HuH-7.5 (cell line): ENCODE data around the gene TNFAIP2.
"Not testable (repeated sequence)": the region's sequence is repeated elsewhere in the genome, so short reads cannot be mapped to it uniquely, and the experiment has no call there.

Experiments used
- DNase-seq: peaks from one replicate; pipeline ENCODE4 v3.0.0; 2011; ENCODE audit warnings: low spot score

Gene TNFAIP2

GRCh38 chr14:103107455-103107854 is 15.8 kb upstream of the TNFAIP2 start:
- no peak for DNase-seq

- no peak for DNase-seq
Observed at GRCh38 chr14:103107941-103108748, 15.1 kb upstream of the TNFAIP2 start.

GRCh38 chr14:103108749-103109207 is 14.5 kb upstream of the TNFAIP2 start:
- no peak for DNase-seq

- DNase-seq, result no peak
Observed at GRCh38 chr14:103109535-103110441, 13.5 kb upstream of the TNFAIP2 start.

DNA sequence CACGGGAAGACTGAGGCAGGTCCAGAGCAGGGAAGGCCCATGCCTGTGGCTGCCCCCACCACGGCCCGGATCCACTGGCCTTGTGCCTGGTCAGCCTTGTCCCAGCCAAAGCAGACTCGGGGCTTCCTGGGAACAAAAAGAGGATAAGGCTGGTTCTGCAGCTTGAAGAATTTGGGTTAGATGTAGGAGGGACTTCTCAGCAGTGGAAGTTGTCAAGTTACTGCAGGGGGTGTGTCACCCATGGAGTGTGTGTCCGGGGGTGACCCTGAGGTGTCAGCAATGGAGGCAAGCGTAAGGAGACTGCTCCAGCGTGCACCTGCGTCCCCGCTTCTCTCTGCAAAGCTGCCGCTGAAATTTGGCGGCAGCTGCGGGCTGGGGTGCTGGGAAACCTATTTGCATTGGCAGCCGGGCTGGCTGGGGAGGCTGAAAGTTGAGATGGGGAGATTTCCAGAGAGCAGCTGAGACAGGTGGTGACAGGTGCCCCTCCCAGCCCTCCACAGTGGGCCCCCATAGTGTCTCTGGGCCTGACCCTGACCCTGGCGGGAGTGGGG is 12.5 kb upstream of the TNFAIP2 start:
- DNase-seq, result no peak

DNA sequence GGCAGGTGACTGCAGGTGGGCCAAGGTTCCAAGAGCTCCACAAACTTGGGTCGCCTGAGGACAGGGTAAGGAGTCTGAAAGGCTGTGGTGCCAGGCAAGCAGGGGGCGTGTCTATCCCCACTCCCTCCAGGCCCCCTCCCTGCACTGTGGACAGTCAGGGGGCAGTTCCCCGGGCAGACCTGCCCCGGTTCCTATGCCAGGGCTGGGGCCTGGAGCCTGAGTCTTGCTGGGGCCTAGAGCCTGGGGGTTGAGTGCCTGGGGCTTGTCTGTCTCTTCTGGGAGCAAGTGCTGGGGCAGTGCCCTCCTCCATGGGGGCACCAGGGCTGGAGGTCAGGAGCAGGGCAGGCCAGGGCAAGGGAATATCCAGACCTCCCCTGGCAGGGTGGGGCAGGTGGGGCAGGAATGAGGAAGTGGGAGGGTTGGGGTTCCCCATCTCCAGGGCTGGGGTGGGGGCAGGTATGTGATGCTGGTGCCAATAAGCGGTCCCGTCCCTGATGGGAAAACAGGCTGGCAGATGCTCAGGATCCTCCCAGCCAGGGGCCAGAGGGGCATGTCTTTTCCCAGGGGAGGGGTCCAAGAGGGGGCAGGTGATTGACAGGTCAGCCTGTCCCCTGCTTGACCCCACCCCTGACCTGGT is 11.9 kb upstream of the TNFAIP2 start:
- no peak for DNase-seq

GRCh38 chr14:103112400-103113243 is 10.6 kb upstream of the TNFAIP2 start:
- no peak for DNase-seq

DNA sequence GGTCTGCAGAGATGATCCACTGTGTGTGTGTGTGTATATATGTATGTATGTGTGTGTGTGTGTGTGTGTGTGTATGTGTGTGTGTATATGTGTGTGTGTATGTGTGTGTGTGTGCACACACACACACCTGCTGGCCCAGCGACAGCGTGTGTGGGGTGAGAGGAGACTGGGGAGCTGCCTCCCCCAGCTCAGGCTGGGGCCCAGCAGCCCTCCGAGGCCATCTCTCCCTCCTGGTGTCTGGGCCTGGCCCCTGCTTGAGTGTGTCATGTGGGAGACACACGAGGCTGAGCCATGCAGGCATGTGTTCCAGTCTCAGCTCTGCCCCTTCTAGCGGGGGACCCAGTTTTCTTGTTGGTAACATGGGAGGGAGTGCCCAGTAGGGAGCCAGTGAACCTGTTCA is 10.0 kb upstream of the TNFAIP2 start:
- no peak for DNase-seq

DNA sequence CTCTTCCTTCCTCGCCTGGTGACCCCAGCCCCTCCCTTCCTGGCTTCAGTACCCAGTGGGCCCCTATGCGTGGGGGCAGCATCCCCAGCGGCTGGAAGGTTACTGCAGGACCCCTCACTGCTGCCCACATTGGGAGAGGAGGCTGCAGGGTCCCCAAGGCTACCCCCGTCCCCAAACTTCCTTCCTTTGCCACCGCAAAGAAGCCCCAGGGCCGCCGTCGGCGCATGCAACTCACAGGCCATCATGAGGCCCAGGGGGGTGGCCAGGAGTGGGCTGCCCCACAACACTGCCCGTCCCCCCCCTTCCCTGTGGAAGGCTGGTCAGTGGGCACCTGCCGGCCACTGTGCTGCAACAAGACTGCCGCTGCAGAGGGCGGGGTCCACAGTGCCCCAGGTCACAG is 9.5 kb upstream of the TNFAIP2 start:
- no peak for DNase-seq

- not testable (repeated sequence) for DNase-seq
Observed at GRCh38 chr14:103115086-103115679, 8.1 kb upstream of the TNFAIP2 start.

DNA sequence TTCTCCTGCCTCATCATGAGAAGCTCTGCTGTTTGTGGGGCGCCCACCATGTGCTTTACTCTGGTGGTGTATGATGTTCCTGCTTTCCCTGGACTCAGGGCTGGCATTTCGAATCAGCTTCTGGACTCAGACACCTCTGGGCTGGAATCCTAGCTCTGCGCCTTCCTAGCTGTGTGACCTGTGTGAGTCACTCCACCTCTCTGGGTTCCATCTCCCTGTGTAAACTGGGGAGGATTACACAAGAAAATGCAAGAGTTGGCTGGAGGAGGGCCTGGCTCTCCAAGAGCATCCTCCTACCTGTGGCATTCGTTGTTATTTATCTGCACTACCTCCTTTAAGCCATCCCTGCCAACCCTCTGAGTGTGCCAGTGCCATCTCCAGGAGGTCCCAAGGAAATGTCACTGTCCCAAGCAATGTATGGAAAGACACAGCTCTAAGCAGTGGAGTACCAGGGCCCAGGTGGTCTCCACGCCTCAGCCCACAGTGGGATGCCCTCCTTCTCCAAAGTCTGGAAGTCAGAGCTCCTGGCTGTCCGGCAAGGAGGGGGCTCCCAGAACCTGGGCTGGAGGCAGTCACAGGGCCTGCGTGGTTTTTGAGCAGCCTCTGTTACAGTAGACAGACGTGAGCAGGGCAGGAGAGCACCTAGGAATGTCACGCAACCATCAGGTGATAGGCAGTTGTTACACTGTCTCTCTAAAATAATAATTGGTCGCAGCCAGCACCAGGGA is 7.3 kb upstream of the TNFAIP2 start:
- DNase-seq, result no peak

GRCh38 chr14:103116636-103117035 is 6.6 kb upstream of the TNFAIP2 start:
- no peak for DNase-seq

DNA sequence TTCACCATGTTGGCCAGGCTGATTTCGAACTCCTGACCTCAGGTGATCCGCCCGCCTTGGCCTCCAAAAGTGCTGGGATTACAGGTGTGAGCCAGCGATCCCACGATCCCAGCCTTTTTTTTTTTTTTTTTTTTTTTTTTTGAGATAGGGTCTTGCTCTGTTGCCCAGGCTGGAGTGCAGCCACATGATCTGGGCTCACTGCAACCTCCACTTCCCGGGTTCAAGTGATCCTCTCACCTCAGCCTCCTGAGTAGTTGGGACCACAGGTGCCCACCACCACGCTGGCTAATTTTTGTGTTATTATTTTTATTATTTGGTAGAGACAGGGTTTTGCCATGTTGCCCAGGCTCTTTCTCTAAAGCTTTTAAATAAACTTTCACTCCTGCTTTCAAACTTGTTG is 5.8 kb upstream of the TNFAIP2 start:
- not testable (repeated sequence) for DNase-seq

DNA sequence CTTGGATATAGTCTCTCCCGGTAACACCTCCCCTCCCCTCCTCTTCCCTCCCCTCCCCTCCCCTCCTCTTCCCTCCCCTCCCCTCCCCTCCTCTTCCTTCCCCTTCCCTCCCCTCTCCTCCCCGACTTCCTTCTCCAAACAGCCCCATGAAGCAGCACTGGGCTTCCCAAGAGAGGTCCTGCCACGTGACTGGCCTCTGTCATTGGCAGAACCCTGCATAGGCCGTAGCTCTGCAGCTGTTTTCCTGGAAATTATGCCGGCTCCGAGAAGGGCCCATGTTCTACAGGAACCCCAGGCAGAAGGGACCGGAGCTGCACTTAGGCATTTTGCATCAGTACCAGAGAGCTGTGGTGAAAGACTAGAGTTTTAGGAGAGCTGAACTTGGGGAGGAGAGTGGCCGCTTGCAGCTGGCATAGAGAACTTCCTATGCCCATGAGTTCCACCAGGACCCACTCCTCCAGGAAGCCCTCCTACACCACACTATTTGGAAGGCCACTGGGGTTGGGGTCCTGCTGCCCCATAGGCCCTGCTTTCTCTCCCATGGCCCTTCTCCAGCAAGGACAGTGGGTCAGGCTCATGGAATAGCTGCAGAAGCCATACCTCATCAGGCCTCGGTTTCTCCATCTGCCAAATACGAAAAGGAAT is 5.1 kb upstream of the TNFAIP2 start:
- DNase-seq, result no peak

DNA sequence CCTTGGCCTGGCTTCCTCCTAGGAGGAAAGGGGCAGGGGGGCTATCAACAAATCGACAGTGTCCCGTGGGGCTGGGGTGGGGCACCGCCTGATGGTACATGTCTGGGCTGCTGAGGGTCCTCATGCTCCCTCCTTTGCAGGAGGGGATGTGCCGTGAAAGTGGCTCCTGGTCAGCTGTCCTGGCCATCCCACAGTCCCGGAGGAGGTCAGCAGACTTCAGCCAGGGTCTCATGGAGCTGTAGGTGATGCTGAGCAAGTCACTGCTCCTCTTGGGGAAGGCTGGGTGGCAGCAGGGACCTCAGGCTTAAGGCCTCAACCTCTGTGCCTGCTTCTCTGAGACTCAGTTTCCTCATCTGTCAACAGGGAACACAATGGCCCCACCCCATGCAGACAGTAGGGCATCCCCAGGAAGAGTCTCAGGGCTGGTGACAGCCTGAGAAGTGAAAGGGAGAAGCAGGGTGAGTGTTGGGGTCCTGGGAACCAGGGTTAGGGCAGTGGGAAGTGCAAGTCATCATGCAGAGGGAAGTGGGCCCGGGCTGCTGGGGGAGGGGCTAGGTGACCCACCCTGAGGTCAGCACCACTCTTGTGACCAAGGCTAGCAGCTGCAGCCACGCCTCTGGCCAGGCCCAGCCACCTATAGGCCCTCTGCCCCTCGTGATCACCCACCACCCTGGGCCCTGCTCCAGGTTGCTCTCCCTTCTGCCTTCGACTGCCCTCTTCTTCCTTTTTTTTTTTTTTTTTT is 4.4 kb upstream of the TNFAIP2 start:
- DNase-seq, result no peak

DNA sequence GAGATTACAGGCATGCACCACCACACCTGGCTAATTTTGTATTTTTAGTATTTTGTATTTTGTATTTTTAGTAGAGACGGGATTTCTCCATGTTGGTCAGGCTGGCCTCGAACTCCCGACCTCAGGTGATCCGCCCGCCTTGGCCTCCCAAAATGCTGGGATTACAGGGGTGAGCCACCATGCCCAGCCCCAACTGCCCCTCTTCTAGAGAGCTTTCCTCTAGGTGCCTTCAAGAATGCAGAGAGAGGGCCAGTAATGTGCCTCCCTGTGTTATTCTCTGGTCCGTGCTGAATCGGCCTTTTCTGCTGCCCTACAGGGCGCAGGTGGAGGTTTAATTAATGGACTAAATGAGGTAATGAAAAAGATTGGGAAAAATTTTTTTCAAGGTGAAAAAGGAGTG is 3.7 kb upstream of the TNFAIP2 start:
- DNase-seq, result not testable (repeated sequence)

- no peak for DNase-seq
Observed at GRCh38 chr14:103121121-103121845, 2.0 kb upstream of the TNFAIP2 start.
